Neural progenitor cell (in vitro differentiated cells): ENCODE data around the gene FEM1B. TPM values are rescaled to one million over a fixed set of nuclear protein-coding genes. Genes with fewer than 3 reads are reported as not detected.

Experiments
- DNase-seq: peaks from one replicate; pipeline ENCODE4 v3.0.0-alpha.2; 2016; ENCODE audit warnings: low spot score
- H2AFZ ChIP-seq: fragments of 200-600 bp; sonication (generic); replicated peaks from 2 replicates; pipeline ENCODE4 v1.6.1; 2016; ENCODE audit warnings: antibody characterized with exemption
- H3F3A ChIP-seq: fragments of 200-600 bp; sonication (generic); 2 replicates; pipeline ENCODE4 v1.6.1; 2016; ENCODE audit warnings: antibody characterized with exemption, low read depth
- H3K27ac ChIP-seq: fragments of 200-600 bp; sonication (generic); 2 replicates; pipeline ENCODE4 v1.5.1; 2016; ENCODE audit warnings: mild to moderate bottlenecking
- H3K27me3 ChIP-seq: fragments of 200-600 bp; sonication (generic); 2 replicates; pipeline ENCODE4 v1.6.1; 2016; ENCODE audit warnings: mild to moderate bottlenecking, moderate library complexity
- H3K36me3 ChIP-seq: fragments of 200-600 bp; sonication (generic); 2 replicates; pipeline ENCODE4 v1.5.1; 2016
- H3K4me1 ChIP-seq: fragments of 200-600 bp; sonication (generic); 2 replicates; pipeline ENCODE4 v1.6.1; 2016; ENCODE audit warnings: mixed run types
- H3K4me2 ChIP-seq: fragments of 200-600 bp; sonication (generic); 2 replicates; pipeline ENCODE4 v1.6.1; 2016
- H3K4me3 ChIP-seq: fragments of 200-600 bp; sonication (generic); 2 replicates; pipeline ENCODE4 v1.5.1; 2016
- H3K79me2 ChIP-seq: fragments of 200-600 bp; sonication (generic); 2 replicates; pipeline ENCODE4 v1.6.1; 2016; ENCODE audit warnings: low read depth
- H3K9ac ChIP-seq: fragments of 200-600 bp; sonication (generic); 2 replicates; pipeline ENCODE4 v1.6.1; 2016
- H3K9me3 ChIP-seq: fragments of 200-600 bp; sonication (generic); 2 replicates; pipeline ENCODE4 v1.5.1; 2016; ENCODE audit warnings: low read depth
- H4K20me1 ChIP-seq: fragments of 200-600 bp; sonication (generic); 2 replicates; pipeline ENCODE4 v1.6.1; 2016; ENCODE audit warnings: low read depth
- H3K27ac Mint-ChIP-seq: 3 replicates; pipeline ENCODE4 v1.8.0; 2021; ENCODE audit warnings: mixed read lengths
- H3K27me3 Mint-ChIP-seq: 2 replicates; pipeline ENCODE4 v1.8.0; 2022; ENCODE audit warnings: low read depth, mild to moderate bottlenecking, inconsistent platforms, moderate library complexity, mixed read lengths; ENCODE audit not compliant: insufficient read depth
- H3K36me3 Mint-ChIP-seq: 3 replicates; pipeline ENCODE4 v1.8.0; 2021; ENCODE audit warnings: mixed read lengths
- H3K4me1 Mint-ChIP-seq: 3 replicates; pipeline ENCODE4 v1.8.0; 2021; ENCODE audit warnings: mixed read lengths
- H3K4me3 Mint-ChIP-seq: 3 replicates; pipeline ENCODE4 v1.8.0; 2021; ENCODE audit warnings: mild to moderate bottlenecking, moderate library complexity, mixed read lengths
- H3K9me3 Mint-ChIP-seq: 3 replicates; pipeline ENCODE4 v1.8.0; 2020; ENCODE audit warnings: mixed read lengths
- EZH2 ChIP-seq: fragments of 200-600 bp; sonication (generic); IDR thresholded peaks from 2 replicates; pipeline ENCODE4 v1.6.1; 2017; ENCODE audit warnings: antibody characterized with exemption, mild to moderate bottlenecking, moderate library complexity
- EZH2phosphoT487 ChIP-seq: fragments of 200-600 bp; sonication (generic); IDR thresholded peaks from 2 replicates; pipeline ENCODE4 v1.6.1; 2017; ENCODE audit warnings: antibody characterized with exemption
- total RNA-seq: library from RNA; depleted of rRNA; stranded (reverse); fragments of >200 nt; gene quantifications from 2 replicates; pipeline ENCODE4 v1.2.3, GENCODE V29; 2015; ENCODE audit warnings: low replicate concordance
- TF ChIP-seq, protein P1 (sequence below): fragments of 200-600 bp; sonication (generic); IDR thresholded peaks from 2 replicates; pipeline ENCODE4 v1.5.1; 2017; ENCODE audit warnings: antibody characterized with exemption, mild to moderate bottlenecking

FEM1B gene
- total RNA-seq, 1 donor from 2014 or later = 80.0 TPM

- no peak overlapping the region for H3K27ac Mint-ChIP-seq
- Histone ChIP-seq H3F3A (no peaks in the 10 kb centered on the region), H3K4me1 (peaks cover 9% of the 10 kb centered on the region), H3K27me3 (no peaks in the 10 kb centered on the region), H4K20me1 (no peaks in the 10 kb centered on the region), H3K36me3 (no peaks in the 10 kb centered on the region), H3K79me2 (no peaks in the 10 kb centered on the region), H2AFZ (no peak overlapping the region), H3K9me3 (no peaks in the 10 kb centered on the region), H3K4me3 (no peak overlapping the region), H3K9ac (no peak overlapping the region), H3K4me2 (no peak overlapping the region), H3K27ac (no peak overlapping the region)
- TF ChIP-seq, protein P1, sequence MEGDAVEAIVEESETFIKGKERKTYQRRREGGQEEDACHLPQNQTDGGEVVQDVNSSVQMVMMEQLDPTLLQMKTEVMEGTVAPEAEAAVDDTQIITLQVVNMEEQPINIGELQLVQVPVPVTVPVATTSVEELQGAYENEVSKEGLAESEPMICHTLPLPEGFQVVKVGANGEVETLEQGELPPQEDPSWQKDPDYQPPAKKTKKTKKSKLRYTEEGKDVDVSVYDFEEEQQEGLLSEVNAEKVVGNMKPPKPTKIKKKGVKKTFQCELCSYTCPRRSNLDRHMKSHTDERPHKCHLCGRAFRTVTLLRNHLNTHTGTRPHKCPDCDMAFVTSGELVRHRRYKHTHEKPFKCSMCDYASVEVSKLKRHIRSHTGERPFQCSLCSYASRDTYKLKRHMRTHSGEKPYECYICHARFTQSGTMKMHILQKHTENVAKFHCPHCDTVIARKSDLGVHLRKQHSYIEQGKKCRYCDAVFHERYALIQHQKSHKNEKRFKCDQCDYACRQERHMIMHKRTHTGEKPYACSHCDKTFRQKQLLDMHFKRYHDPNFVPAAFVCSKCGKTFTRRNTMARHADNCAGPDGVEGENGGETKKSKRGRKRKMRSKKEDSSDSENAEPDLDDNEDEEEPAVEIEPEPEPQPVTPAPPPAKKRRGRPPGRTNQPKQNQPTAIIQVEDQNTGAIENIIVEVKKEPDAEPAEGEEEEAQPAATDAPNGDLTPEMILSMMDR = no peak
- TF ChIP-seq EZH2phosphoT487 (no peak), EZH2 (no peak)
- H3K4me1 Mint-ChIP-seq = peaks cover 34% of the 10 kb centered on the region
- no peaks in the 10 kb centered on the region for H3K36me3 Mint-ChIP-seq
- no peak for DNase-seq
- no peaks in the 10 kb centered on the region for H3K9me3 Mint-ChIP-seq
- no peak overlapping the region for H3K4me3 Mint-ChIP-seq
- peaks cover 8% of the 10 kb centered on the region for H3K27me3 Mint-ChIP-seq
These were observed 61.9 kb downstream of the FEM1B start for GRCh38 chr15:68339481-68339880.

DNA sequence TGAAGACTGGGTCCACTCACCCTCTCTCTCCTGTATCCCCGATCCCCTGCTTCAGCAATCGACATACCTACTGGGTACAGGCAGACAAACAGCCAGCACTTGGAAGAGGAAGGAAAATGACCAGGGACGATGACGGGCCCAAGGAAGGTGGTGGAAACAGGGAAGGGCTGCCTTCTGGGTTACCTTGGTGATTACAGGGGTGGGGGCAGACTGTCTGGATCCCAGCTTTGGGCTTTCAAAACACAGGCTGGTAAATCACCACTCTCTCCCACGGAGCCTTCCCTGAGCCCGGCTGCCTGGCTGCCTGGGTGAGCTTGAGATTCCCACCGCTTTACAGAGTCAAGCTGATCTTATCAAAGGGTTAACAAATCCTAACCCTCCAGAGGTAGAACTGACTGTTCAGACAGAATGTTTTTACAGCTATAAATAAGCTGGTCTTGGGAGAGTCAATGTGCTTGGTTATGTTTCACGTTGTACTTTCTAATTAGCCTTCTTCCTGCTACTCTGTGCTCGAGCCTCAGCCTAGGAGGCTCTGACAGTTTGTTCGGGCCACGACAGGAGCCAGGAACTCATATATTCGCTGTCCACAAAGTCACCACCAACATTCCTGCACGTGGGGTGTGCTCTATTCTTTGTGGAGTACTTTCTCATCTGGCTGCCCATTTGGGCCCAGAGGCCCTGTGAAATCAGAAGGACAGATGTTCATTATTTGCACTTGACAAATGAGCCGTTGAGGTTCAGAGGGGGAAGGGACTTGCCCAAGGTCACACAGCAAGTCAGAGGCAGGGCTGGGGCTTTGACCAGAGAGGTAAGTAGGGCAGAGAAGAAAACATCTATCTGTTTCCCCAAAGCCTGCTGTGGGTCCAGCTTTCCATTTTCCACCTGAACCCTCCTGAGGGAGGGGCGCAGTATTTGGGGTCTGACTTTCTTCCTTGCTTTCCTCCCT lies 63.5 kb downstream of the FEM1B start:
- Histone ChIP-seq H3K4me3 (no peak overlapping the region), H3K4me2 (no peak overlapping the region), H2AFZ (no peak overlapping the region), H3K79me2 (no peaks in the 10 kb centered on the region), H3K9me3 (no peaks in the 10 kb centered on the region), H4K20me1 (no peaks in the 10 kb centered on the region), H3K4me1 (peaks cover 6% of the 10 kb centered on the region), H3K36me3 (no peaks in the 10 kb centered on the region), H3K27ac (no peak overlapping the region), H3K27me3 (no peaks in the 10 kb centered on the region), H3F3A (no peaks in the 10 kb centered on the region), H3K9ac (no peak overlapping the region)
- DNase-seq = no peak
- no peaks in the 10 kb centered on the region for H3K9me3 Mint-ChIP-seq
- no peak overlapping the region for H3K4me3 Mint-ChIP-seq
- TF ChIP-seq EZH2phosphoT487 (no peak), EZH2 (no peak)
- TF ChIP-seq, protein P1 = no peak
- H3K4me1 Mint-ChIP-seq = peaks cover 31% of the 10 kb centered on the region
- peaks cover 5% of the 10 kb centered on the region for H3K27me3 Mint-ChIP-seq
- H3K27ac Mint-ChIP-seq = peak overlapping the region; percentile 54
- H3K36me3 Mint-ChIP-seq = no peaks in the 10 kb centered on the region

DNA sequence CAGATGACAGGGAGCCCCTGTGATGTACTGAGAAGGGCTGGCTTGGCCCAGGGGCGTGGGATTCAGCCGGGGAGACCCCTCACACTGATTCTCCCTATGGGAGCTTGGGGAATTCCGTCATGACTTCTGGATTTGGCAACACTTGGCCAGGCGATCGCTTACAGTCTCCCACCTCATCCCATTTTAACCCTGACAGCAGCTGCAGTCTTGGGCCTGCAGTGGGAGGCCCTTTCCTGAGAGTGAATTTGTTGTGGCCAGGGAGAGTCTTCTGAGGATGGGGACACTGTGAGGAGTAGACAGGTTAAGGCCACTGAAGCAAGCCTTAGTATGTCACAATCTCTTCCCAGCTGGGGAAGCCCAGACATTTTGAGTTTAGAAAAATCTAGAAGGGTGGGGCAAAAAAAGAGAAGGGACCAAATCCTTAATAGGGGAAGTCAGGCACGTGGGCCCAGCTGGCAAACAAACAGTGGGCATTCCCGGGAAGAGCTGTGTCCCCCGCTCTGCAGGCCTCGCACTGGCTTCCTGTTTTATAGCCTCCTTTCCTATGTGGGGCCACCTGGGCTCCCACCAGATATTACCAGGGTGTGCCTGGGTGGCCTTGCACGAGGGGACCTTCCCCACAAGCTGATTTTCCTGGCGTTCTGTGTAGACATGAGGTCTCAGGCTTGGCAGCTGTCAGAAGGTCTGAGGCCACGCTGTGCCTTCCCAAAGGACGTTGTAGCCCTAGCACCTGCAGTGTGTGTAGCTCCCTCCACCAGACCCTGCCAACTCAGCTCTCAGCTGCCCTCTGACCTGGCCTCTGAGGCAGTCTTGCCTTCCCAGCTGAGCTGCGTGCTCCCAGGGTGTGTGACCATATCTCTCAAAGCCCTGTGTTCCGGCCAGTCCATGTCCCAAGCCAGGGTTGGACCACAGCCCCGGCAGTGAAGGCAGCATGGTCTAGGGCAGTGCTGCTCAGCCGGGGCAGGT lies 64.5 kb downstream of the FEM1B start:
- no peak for DNase-seq
- no peak overlapping the region for H3K4me3 ChIP-seq
- no peak overlapping the region for H2AFZ ChIP-seq
- H3K4me2 ChIP-seq = no peak overlapping the region
- H3K27ac ChIP-seq = no peak overlapping the region
- no peaks in the 10 kb centered on the region for H3K4me1 ChIP-seq
- peak overlapping the region; percentile 76 for H3K27ac Mint-ChIP-seq
- H3K4me1 Mint-ChIP-seq = peaks cover 31% of the 10 kb centered on the region
- H3K9me3 Mint-ChIP-seq = no peaks in the 10 kb centered on the region
- no peaks in the 10 kb centered on the region for H3K79me2 ChIP-seq
- H4K20me1 ChIP-seq = no peaks in the 10 kb centered on the region
- no peaks in the 10 kb centered on the region for H3K9me3 ChIP-seq
- TF ChIP-seq, protein P1 = no peak
- no peak for TF ChIP-seq EZH2
- no peak for TF ChIP-seq EZH2phosphoT487
- no peaks in the 10 kb centered on the region for H3F3A ChIP-seq
- no peak overlapping the region for H3K4me3 Mint-ChIP-seq
- H3K27me3 Mint-ChIP-seq = peaks cover 8% of the 10 kb centered on the region
- no peak overlapping the region for H3K9ac ChIP-seq
- no peaks in the 10 kb centered on the region for H3K36me3 ChIP-seq
- H3K36me3 Mint-ChIP-seq = no peaks in the 10 kb centered on the region
- no peaks in the 10 kb centered on the region for H3K27me3 ChIP-seq
